DMS53 (cell line): Measurements from ENCODE around the gene CCSAP.
"Not testable (repeated sequence)": the region's sequence is repeated elsewhere in the genome, so short reads cannot be mapped to it uniquely, and the experiment has no call there.

ENCODE experiments used
- DNase-seq: peaks from one replicate; lab custom pipeline; 2025; lab: John Stamatoyannopoulos, UW

The CCSAP gene

DNA sequence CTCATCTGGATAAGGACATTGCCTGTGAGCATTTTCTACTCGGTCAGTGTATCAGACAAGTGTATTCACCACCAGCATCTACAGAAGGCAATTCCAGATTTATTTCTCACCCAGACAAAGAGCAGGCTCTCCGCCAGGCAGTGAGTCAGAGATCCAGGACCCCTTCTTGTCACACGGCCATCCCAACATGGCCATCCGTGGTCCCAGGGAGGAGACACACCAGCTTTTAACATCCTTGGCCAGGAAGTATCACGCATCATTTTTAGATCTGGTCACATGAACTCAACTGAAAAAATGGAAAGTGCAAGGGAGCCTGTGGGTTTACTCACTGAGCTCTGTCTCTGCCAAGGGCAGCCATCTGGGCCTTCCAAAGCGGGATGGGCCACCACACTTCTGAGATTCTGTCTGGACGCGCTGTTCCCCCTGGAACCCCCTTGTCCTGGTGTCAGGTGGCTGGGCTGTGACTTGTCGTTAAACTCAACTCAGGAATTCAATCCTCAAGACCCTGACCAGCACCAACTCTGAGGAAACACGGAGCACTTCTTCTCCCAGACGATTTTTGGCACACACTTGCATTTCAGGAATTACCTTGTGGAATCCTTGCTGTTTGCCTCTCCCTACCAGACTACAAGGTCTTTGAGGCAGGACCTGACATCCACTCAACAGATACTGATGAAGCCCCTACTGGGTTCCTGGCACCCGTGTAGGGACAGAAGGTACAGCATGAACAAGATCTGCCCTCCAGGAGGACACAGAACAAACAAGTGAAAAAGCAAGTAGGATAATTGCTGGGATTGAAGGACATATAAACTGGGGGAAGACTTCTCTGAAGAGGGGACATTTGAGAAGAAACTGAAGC is 21.6 kb upstream of the CCSAP start:
- no peak for DNase-seq

DNA sequence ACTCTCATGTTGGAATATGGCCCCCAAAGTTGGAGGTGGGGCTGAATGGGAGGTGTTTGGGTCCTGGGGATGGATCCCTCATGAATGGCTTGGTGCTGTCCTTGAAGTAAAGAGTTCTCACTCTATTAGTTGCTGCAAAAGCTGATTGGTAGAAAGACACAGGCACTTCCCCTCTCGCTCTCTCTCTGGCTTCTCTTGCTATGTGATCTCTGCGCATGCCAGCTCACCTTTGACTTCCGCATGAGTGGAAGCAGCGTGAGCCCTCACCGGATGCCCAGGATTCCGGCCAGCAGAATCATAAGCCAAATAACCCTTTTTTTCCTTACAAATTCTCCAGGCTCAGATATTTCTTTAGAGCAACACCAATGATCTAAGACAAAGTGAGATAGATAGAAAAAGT is 20.9 kb upstream of the CCSAP start:
- DNase-seq, result no peak

DNA sequence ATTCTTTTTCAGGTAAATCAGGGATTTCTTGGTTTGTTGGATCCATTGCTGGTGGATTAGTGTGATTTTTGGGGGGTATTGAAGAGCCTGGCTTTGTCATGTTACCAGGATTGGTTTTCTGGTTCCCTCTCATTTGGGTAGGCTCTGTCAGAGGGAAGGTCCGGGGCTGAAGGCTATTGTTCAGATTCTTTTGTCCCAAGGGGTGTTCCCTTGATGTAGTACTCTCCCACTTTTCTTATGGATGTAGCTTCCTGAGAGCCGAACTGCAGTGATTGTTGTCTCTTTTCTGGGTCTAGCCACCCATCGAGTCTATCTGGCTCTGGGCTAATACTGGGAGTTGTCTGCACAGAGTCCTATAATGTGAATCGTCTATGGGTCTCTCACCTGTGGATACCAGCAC is 17.6 kb upstream of the CCSAP start:
- DNase-seq, result no peak

DNA sequence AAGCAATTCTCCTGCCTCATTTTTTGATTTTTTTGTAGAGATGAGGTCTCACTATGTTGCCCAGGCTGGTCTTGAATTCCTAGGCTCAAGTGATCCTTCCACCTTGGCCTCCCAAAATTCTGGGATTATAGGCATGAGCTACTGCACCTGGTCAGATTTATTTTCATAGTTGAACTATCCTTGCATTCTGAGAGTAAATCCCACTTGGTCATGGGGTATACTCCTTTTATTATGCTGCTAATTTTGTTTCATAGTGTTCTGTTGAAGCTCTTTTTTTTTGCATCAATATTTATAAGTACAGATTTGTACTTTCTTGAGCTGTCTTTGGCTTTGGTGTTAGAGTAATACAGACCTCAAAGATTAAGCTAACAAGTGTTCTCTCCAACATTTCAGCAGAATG is 12.8 kb upstream of the CCSAP start:
- no peak for DNase-seq

DNA sequence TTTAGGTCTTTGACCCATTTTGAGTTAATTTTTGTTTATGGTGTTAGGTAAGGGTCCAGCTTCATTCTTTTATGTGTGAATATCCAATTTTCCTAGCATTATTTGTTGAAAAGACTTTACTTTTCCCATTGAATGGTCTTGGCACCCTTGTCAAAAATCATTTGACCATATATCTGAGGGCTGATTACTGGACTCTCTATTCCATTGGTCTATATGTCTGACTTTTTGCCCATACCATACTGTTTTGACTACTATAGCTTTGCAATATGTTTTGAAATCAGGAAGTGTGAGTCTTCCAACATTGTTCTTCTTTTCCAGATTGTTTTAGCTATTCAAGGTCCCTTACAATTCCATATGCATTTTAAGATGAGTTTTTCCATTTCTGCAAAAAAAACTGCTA is 11.4 kb upstream of the CCSAP start:
- DNase-seq, result no peak

DNA sequence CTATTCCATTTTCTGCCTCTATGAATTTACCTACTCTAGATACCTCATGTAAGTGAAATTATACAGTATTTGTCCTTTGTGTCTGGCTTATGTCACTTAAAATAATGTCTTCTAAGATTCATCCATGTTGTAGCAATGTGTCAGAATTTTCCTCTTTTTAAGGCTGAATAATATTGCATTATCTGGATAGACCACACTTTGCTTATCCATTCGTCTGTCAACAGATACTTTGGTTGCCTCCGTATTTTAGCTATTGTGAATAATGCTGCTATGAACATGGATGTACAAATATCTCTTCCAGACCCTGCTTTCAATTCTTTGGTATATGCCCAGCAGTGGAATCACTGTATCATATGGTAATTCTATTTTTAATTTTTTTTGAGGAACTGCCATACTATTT is 10.1 kb upstream of the CCSAP start:
- DNase-seq, result no peak

DNA sequence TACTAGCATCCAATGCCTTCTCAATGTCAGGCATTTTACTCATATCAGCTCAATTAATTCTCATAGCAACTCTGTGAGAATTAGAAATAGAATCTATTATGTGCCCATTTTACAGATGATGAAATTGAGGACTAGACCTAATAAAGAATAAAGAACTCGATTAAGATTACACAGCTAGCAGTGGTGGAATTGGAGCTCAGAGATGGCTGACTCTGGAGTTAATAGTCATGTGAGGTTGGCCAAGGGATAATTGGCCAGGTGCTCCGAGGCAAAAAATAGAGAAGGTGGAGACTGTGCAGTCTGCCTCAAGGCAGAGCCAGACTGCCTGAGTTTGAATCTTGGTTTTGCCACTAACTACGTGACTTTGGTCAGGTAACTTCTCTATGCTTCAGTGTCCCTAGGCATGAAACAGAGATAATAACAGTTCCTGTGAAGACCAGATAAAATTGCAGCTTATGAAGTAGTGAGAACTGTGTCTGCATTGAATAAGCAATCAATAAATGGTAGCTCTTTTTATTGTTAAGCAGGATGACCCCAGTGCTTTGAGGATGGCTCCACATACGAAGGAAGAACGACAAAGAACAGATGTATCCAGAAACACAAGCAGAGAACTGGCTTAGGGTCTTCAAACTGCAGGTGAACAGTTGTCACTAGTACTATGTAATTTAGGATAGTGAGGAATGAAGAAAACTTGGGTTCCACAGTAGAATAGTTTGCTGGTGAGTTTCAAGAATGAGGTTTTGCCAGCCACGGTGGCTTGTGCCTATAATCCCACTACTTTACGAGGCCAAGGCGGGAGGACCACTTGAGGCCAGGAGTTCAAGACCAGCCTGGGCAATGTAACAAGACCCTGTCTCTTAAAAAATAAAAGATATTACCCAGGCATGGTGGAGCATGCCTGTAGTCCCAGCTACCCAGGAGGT is 6.9 kb upstream of the CCSAP start:
- no peak for DNase-seq

DNA sequence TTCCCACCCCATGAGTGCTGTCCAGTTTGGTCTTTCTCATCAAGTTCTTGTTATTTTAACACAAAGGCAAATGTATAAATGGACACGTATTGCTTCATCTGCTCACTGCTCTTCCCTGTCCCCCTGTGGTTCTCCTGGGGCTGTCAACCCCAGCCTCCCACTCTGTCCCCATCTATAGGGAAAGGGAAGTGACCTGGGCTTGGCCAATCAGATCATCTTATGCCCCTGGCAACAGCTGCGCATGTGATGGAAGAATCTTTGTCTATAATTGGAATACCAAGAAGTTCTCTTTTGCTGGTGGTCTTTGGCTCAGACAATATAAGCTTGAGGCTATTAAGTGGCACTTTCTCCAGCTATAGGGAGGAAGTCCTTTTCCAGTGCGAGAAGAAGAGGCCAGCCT is 4.7 kb upstream of the CCSAP start:
- DNase-seq, result no peak

DNA sequence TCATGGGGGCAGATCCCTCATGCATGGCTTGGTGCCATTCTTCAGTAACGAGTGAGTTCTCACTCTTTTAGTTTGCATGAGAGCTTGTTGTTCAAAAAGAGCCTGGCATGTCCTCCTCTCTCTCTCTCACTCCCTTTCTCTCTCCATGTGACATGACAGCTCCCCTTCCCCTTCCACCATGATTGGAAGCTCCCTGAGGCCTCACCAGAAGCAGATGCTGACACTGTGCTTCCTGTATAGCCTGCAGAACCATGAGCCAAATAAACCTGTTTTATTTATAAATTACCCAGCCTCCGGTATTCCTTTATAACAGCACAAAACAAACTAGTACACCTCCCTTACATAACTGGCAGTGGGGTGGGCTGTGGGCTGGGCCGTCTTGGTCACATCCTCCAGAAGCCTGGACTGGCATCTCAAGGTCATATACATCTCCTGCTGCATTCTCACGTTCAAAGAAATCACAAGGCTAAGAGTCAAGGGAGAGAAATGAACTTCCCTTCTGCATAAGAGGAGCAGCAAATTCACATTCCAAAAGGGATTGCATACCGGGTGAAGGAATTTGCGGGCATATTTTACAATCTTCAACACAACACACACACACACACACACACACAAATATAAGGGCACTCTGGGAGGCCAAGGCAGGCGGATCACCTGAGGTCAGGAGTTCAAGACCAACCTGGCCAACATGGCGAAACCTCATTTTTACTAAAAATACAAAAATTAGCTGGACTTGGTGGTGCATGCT is 2.3 kb upstream of the CCSAP start:
- DNase-seq, result no peak

DNA sequence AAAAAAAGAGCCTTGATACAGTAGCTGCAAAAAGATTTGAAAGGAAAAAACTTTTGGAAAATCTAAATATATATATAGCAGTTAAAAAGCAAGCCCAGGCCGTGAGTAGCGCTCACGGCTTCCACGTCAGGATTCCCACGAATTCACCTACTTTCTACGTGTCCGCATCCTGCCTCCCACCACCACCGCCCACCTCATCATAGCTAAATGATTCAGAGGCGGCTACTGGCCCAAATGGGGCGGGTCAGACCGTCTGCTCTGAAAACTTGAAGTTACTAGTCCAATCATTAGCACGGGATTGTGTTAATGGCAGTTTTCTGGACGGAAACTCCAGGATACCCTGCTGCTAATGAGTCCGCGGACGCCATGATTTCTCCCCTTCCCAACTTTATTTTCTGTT is 1.3 kb upstream of the CCSAP start:
- peak; percentile 26 for DNase-seq

DNA sequence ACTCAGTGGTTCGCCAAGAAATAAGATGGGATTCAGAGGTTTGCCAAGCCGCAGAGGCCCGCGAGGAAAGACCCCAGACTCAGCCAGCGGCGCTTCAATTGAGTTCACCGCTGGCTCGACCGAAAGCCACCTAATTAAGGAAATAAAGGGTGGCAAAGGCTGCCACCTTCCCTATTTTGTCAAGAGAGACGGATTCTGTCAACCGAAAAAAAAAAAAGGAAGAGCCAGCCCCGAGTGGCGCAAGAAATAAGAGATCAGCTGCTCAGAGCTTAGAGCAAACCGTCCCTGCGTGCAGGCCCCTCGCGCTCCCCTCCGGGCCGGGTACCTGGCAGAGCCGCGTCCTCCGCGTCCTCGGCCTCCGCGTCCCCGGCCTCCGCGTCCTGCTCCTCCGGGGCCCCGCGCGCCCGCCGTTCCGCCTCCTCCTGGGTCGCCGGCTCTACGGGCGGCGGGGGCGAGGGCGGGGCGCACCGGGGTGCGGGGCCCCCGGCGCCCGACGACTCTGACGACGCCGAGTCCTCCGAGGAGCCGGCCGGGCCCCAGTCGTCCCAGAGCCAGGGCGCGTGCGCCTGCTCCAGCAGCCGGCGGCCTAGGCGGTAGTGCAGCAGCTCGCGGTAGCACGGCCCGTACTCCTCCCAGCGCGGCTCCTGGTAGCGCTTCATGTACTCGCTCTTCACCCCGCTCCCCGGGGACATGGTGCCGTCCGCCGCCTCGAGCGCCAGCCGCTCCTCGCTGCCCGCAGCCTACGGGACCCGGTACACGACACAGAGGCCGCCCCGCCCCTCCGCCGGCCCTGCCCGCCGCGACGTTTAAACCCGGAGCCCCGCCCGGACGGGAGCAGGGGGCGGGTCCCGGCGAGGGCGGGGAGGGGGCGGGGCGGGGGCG is 832 bp downstream of the CCSAP start:
- DNase-seq, result peak; percentile 92

DNA sequence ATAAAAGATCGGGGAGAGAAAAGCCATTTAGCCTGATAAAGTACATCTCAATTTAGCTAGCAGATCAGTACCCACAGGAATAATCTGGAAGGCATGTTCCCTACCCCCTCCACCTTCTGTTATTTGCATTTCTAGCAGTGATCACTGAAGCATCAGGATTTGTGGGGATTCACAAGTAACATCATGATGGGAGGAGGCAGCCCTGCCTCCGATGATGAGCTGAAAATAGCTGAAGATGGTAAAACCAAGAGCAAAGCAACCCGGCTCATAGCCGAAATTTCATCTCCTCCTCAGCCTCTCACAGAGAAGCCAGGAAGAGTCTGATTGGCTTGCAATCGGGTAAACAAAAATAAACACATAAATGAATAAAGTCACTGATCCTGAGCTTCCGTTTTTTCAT is 2.4 kb downstream of the CCSAP start:
- DNase-seq, result no peak

DNA sequence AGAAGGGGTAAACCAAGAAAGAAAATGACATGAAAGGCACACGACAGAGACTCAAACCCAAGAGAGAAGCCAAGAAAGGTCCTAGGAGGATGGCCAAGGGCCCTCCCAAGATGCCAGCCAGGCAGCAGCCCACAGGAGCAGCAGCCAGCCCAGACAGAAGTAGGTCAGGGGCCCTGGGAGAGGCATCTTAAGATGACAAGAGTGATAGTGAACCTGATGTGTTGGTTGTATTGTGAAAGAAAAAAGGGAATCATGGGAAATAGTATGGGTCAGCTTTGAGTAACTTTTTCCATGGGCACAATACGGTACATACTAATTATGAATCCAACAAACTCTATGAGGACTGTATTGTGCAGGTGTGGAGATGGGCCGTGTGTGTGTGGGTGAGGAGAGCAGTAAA is 3.3 kb downstream of the CCSAP start:
- DNase-seq, result no peak

DNA sequence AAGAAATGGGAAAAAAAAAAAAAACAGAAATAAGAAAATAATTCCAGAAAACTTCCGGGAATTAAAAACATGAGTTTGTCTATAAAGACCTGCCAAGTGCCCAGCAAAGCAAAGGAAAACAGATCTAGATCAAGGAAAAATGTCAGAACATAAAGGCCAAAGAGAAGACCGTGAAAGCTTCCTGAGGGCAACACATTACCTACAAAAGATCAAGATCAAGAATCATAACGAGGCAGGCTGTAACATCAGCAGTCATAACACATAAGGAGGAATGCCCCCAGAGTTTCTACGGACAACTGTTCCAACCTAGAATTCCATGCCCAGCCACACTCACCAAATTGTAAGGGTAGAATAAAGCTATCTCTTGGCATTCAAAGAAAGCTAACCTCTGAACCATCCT is 3.8 kb downstream of the CCSAP start:
- no peak for DNase-seq

DNA sequence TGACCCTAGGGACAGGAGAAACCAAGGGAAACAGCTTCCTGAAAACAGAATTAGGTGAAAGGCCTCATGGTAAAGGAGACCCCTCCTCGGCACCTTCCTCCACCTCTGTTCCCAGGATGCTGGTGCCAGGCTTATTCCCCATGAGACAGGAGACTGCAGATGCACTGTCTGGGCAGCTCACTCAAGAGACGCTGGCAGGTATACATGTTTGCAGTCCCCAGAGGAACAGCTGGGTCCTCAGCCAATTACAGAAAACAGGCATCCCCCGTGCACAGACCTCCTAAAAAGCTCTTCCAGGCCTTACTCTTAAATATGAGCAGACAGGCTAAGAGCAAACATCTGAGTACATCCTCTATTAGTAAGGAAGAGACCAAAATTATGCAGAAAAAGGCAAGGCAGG is 6.5 kb downstream of the CCSAP start:
- DNase-seq, result no peak

DNA sequence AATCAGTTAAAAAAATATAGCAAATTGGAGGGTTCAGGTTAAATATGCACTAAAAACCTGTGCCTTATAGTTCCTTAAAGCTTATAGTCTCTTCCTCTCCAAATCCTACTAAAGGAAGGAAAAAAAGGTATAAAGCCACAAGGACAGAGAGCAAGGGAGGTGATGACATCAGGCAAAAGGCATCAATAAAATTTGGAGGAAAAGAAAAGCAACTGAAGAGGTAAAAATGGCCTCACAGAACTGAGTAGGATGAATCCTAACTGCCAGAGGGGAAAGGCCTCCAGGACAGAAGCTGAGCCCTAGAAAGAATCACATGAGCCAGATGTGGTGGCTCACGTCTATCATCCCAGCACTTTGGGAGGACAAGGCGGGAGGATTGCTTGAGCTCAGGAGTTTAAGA is 8.1 kb downstream of the CCSAP start:
- no peak for DNase-seq

DNA sequence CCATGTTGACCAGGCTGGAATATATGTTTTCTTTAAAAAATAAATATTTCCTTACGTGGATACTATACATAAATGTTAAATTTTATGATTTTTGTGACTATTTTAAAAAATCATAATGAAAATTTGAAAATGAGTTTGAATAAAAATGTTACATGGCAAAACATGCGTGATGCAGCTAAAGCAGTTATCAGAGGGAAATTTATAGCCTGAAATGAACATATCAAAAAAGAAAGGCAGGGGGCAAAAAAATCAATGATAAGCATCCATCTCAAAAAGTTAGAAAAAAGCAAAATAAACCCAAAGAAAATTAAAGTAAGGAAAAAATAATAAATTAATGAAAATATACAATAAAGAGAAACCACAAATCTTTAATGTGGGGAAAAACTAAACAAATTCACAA is 8.6 kb downstream of the CCSAP start:
- no peak for DNase-seq

DNA sequence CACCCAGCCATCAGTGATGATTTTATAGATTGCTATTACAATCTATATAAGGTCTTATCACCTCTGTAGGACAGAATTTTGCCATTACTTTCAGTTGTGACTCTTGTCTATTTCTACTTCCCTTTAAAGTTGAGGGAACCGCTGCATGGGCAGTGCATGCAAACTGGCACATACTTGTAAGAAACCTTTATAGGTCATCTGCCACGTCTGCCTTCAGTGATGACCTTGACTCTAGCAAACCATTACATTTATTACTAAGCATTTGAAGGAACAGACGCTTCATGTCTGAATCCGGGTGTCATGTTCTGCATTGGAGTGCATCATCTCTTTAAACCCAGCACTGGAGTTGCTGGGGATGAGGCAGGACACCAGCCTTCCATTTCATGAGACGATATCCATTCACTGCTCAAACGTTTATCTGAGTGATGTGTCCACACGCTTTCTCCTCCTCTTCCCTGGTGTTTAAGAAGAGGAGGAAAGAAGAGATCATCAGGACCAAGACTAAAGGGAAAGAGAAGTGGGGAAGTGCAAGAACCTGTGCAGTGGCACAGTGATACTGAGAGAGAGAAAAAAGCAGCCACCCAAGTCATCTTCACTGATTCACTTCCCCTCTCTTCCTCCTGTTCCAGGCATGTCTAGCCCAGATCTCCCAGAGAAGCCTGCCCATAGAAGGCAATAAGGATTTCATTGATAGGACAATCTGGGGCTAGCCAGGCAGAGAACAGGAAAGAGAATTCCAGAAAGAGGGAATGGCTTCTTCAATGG is 14.1 kb downstream of the CCSAP start:
- no peak for DNase-seq

DNA sequence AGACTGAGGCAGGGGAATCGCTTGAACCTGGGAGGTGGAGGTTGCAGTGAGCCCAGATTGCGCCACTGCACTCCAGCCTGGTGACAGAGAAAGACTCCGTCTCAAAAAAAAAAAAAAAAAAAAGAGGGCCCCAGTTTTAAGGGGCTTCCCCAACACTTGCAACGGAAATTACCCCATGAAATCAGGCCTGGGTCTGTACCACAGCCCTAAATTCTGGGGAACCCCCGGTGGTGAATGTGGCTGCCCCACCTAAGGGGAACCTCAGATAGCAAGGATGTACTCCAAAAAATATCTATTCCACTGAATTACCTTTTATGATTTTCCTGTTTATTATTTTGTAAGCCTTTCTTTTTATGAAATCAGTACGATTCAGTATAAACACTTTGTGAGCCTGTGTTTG is 15.1 kb downstream of the CCSAP start:
- not testable (repeated sequence) for DNase-seq

DNA sequence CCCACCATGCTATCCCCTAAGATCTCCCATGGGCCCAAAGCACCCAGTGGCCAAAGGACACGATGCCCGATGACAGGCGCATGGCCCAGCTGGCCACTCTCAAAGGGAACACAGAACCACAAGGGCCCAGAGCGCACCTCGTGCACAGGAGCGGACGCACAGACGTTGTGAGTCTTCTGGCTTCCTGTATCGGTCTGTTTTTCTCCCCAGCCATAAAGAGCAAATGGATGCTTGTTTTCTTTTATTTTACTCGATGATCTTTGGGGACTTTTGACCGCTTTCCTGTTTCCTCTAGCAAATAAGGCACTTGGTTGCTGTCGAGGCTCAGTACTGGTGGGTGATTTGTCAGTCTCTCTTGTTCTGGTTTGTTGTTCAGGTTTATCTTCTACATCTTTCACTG is 16.2 kb downstream of the CCSAP start:
- no peak for DNase-seq
